GM21390 (cell line): ENCODE measurements around the gene CYYR1.

Experiments
- ATAC-seq: cut with Tn5 transposase; IDR thresholded peaks from one replicate; pipeline ENCODE4 v1.9.1; 2021; ENCODE audit not compliant: unreplicated experiment

CYYR1 gene

DNA sequence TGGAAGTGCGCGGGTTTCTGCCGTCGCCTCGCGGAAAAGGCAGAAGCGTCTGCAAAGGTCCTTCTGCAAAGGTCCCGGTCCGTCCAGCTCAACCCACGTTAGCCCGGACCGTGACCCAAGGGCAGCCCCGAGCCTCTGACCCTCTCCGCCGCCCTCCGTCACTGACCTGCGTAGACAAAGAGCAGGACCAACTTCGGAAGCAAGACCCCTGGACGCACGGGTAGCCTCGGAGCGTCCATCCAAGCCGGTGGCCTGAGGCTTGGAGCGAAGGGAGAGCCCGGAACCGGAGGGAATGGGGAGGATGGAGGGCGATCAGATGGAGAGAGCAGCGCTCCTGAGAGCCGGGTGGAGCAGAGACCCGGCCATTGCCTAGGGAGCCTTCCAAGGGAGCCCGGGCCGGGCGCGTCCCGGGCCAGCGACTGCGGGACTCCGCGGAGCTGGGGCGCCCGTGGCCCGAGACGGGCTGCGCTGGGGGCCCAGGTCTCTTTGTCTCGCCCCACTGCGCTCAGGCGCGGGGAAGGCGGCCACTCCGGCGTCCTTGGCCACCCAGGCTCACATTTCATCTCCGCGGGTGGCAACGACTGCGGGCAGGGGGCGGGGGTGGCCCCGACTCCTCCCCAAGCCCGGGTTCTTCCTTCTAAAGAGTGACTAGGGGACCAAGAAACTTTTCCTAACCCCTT is at the start of gene CYYR1:
Gene CYYR1 (minus strand): TSS at position 585 of the 680 bp plus-strand sequence. CDS start 346 bp downstream, at position 239.
- no peak for ATAC-seq

DNA sequence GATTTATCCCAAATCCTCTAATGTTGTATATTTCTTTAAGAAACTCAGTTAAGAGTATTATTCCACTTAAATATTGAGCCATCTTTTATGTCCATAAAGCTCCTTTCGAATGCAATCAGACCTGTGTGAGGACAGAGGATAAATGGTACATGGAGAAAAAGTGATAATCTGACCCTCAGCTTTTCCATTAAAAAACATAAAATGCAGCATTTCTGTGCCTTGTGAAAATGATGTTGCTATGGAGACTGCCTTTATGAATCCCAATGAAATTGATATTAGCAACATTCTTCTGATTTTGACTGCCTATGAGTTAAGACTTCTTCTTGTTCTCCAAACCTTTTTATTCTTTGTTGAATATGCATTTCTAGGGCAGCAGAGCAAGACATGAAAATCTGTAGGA is 44.1 kb upstream of the CYYR1 start:
- ATAC-seq: no peak

DNA sequence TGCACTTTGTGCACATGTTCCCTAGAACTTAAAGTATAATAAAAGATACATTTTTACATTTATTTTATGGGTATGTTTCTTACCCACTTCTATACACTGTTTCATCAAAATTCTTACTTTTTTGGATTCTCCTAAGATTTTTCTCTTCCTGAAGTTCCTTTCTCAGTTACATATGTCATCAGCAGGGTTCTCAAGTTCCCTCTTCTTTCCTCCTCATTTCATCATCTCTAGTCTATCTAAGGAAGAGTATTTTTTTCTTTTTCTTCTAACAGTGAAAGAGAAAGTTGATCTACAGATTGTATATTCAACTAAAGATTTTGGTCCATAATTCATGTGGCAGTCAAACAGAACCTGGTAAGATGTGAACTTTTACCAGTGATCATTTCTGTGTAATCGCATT is 41.2 kb upstream of the CYYR1 start:
- no peak for ATAC-seq

DNA sequence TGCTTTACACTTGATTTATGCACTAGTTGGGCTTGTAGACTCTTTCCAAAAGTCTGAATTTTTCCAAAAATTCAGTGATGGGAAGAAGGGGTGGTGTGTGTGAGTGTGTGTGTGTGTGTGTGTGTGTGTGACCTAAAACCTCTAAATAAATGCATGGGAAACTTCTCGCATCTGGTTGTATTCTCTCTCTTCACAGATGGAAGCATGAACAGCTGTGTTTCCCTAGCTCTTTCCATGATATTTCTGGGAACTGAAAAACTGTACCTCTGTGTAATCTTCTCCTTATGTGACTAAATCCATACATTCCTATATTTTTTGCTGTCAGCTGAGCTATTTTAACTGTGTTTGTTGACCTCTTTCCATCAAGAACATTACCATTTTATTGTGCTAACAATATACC is 26.2 kb upstream of the CYYR1 start:
- no peak for ATAC-seq

DNA sequence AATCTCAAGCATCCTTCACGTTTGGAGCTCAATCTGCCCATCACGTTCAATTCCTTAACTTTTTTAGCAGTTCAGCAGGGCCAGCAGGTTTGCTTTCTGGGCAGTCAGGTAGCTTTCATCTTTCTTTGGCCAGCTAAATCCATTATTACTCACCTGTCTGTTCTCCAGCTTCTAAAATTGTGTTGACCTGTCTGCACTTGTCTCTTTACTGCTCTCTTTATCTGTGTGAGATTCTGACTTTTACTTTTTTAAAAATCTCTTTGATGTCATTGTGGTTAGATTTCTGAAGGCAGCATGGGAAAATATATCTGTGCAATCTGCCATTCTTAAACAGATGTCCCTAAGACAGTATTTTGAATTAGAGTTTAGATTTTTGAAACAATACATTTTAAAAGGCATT is 24.9 kb upstream of the CYYR1 start:
- no peak for ATAC-seq

DNA sequence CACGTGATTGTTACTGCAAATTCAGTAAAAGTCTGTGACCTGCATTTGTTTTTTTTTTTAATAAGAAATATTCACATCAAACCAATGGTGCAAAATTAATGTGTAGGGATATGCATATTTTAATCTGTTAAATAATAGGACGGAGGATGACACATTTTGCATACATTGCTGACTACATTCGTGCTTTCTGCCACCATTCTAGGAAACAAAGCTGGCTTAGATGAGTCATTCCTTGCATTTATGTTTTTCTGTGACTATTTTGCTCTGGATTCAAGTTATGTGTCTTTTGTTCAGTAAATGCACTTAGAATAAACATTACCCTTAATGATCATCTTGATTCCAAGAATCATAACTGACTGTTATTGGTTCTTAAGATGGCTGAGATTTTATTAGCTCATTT is 23.9 kb upstream of the CYYR1 start:
- ATAC-seq: no peak

DNA sequence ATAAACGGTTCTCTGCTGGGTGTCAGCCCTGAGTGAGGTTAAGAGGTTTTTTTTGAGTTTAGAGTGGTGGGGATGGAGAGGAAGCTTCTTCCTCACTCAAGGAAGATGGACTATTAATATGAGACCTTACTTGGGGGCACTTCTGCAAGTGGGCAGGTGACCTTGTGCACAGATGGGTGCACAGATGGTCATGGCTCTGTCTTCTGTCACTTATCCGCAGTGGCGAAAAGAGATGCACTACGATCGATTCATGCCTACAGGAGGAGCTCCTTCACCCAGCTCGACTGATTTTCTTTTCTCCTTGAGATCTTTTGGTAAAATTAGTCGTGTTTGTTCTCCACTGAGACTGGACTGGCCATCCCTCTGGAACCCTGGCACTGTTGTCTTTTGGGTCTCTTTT is 22.9 kb upstream of the CYYR1 start:
- no peak for ATAC-seq

DNA sequence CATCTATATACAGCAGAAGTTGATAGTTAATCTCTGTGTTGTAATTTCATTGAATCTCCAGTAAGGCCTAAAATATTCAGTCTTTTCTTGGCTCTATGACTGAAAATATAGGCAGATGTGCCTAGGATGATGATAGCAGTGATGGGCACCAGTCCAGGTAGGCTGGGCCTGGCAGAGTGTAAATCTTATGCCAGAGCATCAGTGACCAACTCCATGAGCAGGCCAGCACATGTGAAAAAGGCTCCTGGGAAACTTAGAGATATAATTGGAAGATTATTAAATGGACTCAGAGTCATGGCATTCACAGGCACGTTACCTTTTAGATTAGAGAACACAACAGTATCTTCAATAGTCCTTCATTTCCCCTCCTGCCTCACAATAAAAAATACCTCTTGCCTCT is 20.7 kb upstream of the CYYR1 start:
- no peak for ATAC-seq

DNA sequence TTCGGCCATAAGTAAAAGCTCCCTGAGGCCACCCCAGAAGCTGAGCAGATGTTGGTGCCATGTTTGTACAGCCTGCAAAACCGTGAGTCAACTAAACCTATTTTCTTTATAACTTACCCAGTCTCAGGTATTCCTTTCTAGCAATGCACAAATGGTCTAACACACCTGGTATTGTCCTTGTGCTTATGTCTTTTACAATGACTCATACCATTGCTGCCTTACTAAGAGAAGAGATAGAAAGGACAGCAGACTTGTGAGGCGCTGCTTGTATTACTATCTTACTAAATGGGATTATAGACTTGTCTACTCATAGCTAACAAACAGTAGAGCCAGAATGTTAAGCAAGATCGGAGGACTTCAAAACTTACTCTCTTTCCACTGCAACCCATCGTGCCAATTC is 18.5 kb upstream of the CYYR1 start:
- ATAC-seq: no peak

DNA sequence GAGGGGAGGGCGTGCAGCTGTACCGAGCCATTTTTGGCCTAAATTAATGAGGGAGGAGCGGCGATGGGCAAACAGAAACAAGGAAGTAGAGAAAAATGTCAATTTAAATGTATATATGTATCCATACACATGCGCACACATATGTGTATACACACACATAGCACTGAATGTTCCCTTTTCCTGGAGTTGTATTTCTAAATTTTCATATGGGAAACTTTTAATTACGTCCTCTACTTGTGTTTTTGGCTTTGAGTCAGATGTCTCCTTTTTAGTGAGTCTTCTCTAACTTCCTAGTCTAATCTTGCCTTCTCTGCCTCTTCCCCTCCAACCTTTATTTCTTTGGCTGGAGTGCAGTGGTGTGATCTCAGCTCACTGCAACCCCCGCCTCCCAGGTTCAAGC is 15.4 kb upstream of the CYYR1 start:
- no peak for ATAC-seq

DNA sequence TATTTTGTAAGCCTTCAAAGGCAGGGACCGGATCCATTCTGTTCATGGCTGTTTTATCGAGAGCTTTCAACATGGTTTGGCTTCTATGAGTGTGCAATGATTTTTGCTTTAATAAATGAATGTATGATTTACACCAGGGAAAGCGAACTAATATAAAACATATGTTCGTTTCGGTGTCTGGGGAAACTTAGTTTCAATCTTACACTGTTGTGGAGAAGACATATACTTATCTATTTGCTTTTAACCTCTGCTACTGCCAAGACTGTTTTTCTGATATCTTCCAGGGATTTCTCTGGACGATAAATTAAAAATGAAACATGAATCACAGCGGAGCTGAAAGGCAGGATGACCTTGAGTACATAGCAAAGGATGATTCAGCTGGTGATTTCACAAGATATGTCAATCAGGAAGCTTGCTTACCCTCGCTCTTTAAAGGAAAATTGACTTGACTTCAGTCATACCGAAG is 14.7 kb upstream of the CYYR1 start:
- no peak for ATAC-seq

DNA sequence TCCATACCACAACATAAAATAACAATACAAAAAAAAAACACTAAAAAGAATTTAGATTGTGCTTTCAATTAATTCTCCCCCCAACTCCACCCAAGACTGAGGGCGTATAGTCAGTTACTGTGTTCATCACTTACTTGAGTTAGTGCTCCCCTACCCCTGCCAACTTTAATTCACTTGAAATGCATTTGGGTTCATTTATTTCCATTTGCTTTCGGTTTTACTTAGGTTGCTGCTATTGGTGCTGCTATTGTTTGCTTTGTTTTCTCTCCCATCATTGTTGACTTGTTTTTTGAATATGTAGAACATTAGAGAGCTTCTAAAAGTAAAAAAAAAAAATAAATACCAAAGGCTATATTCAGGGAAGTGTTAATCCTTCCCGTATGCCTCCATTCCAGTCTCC is 10.7 kb upstream of the CYYR1 start:
- ATAC-seq: no peak

DNA sequence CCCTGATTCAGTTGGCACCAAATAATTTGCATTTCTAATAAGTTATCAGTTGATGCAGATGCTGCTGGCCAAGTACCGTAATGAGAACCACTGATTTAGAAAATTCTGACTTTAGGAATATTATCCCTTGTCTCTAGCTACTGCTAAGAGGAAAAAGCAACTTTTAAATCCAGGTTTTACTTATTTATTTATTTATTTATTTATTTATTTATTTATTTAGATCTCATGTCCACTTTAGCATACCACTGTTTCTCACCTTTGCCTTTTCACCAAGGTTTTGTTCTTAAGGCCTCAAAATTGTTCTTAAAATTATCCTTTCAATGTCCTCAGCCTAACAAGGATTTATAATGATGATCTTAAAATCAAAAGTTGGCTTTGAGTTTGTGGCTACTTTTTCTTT is 8.7 kb upstream of the CYYR1 start:
- no peak for ATAC-seq

DNA sequence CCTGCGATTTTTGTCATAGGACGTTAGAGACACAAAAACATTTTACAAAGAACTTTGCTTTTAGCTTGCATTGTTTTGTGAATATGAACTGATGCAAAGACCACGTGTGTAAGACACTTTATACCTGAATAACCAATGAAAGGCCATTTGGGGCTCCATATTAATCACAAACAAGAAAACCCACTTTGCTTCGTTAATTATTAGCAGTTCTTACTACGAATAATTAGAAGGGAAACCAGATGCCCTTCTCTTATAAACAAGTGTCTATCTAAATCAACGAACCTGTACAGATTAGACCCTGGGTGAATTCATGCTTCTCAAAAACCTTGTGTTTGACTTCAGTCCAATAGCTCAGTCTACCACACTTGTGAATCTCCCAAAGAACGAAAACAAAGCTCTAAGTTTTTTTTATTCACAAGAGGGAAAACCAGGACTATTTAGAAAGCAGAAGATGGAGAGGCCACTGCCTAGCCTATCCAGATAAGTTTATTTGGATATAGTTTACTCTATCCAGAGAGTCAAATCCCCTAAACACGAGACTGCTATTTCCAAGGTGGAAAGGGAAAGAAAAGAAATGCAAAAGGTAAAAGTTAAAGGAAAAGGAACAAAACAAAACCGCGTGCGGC is 897 bp downstream of the CYYR1 start:
- no peak for ATAC-seq

DNA sequence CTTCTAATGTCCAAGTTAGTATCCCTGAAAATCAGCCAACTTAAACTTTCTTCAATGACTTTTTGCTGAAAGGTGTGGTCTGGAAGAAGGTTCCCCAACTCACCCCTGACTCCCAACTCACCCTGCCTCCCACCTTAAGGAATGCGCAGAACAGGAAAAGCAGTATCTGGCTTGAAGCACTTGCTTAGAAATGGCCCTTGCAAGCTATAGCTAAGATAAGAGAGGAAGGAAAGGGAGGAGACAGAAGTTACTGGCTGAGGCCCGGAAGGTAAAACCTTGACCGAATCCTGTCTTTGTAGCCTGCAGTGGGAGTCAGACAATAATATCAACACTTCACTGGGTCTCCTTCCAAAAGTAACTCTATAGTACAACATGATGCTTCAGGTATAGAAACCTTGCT is 2.9 kb downstream of the CYYR1 start:
- no peak for ATAC-seq

DNA sequence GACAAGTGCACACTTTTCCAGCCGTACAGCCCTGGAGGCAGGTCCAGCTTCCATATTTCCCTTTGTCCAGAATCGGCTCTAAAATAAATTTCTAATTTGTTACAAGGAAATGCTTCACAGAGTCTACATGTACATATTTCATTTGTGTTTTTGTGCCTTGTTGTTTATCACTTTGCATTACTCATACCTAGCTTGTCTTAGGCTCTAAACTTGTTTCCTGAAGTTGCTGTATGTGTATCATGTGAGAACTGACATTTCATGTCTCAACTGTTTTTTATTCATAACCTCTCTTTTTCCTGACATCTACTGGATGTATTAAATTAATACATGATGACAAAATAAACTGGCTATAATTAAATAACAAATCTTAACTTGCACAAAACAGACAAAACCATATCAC is 7.5 kb downstream of the CYYR1 start:
- no peak for ATAC-seq

DNA sequence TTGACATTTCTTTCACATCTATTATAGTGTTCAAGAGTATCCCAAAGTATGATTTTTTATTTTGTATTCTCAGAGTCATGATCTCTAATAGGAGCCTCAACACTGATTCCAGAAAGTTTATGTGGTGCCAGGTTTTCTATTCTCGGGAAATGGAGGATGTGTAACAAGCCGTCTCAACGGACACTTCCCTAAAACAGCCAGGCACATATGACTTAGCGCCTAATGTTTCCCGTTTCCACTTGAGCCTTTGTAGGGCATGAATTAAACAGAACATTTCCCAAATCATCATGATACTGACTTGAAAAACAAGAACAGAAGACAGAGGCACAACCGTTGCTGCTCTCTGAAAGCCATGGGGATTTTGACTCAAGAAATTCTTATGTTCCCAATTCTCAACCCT is 8.0 kb downstream of the CYYR1 start:
- no peak for ATAC-seq

DNA sequence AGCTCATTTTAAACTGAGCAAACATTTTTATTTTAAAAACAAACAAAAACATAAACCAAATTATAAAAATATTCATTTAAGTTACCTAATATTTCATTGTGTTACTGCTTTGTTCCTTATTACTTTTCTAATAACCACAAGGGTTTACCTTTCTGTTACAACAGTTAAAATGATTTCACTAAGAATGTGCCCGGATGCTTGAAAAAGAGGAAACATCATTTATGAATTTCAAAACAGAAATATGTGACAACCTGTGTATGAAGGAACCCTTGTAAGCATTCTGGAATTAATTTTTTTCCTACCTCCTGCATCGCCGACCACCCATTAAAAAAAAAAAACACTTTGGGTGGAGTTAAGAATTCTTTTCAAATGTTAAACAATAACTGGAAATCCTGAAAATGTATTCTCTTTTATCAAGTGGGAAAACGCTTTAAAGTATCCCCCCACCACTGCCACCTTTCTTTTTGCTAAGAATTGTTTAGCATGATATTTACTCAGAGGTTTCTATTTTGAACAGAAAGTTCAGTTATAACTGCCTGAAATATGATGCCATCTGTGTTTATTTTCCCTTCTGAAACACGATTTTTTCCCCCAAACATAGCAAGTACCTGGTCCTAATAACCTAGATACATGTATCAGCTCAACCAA is 9.1 kb downstream of the CYYR1 start:
- ATAC-seq: no peak

DNA sequence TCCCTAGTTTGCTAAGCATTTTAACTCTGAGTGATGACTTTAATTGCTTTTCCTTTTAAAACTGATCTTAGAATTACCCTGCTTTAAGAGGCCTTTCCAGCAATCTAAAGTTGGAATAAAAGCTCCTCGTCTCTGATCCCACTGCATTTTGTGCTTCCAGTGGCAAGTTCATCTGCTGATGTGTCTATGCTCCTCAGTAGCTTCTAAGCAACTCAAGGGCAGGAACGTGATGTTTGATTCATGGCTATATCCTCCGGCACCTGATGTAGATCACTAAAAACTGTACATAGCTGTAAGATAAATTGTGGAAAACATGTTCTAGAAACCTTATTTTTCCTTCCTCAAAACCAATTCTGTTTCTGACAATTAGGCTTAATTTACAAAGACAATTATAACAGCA is 12.5 kb downstream of the CYYR1 start:
- no peak for ATAC-seq

DNA sequence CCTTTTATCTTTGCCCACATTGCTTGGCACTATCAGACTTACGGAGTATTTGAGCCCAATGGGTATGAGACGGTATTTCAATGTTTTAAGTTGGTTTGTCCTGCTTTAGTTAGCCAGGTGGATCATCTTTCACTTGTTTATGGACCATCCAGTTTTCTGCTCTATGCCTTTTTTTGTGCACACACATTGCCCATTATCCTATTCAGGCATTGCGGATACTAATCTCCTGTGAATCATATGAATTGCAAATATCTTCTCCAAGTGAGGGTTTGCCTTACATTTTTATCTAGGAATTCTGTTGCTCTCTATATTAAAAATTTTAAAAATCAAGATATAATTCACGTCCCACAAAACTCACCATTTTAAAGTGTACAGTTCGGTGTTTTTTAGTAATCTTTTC is 14.0 kb downstream of the CYYR1 start:
- no peak for ATAC-seq

DNA sequence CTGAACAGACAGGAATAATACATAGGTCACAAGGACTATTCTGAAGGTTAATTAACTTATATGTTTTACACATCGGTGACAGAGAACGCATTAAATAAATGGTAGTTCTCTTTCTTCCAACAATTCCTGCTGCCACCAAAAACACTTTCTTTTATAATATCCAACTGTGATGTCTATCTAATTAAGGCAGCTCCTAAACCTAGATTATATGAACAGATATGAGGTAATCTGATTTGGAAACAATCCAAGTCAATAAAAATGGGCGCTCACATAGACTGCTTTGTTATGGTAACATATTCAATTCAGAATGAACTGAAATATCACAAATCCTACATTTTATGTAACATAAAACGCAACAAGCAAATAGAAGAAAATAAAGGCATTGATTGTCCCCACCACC is 16.0 kb downstream of the CYYR1 start:
- ATAC-seq: no peak

DNA sequence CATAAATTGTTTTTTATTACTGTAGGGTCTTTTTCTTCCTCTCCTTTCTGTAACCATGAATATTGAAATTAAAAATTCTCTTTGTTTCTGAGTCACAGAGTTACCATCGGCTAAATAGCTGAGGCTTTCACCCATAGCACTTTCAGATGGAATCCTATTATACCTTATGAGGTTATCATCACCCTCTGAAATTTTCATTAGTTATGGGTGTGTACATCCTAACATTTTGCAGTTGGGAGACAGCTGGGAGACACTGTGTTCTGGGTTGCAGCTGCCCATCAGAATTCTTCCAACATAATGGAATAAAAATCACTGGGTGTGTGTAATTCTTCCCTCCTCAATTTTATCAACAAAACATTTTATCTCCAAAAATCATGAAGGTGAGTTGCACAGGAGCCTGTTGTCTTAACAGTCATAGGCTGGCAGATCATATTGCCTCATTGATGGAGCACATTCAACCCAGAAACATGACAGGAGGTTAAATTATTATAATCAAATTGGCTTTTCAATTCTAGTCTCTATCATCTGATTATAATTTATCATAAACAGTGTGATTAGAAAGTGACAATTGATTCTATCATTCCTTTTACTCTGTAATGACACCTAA is 17.4 kb downstream of the CYYR1 start:
- no peak for ATAC-seq
